ENCODE measurements around the gene CLC.

CLC gene

GRCh38 chr19:39705578-39706188, 32.1 kb downstream of the CLC start:
- TF ChIP-seq TAF1 (IDR thresholded peaks at IDR 0.05; ENCODE audit: borderline replicate concordance, insufficient read depth, low read length) (no peak), SIN3A (IDR thresholded peaks at IDR 0.05; ENCODE audit: borderline replicate concordance, insufficient read depth, low read length) (no peak), FOXP2 (optimal IDR thresholded peaks at IDR 0.05; ENCODE audit: borderline replicate concordance, extremely low read depth, extremely low read length, insufficient read depth) (no peak), REST (IDR thresholded peaks at IDR 0.05; ENCODE audit: insufficient read depth in 1 of 2, low read depth in 2 of 2, low read length in 2 of 2) (no peak), POLR2AphosphoS5 (IDR thresholded peaks at IDR 0.05; ENCODE audit: low read depth, low read length) (no peak)

- TF ChIP-seq SIN3A (IDR thresholded peaks at IDR 0.05; ENCODE audit: borderline replicate concordance, insufficient read depth, low read length) = no peak
- TF ChIP-seq TAF1 (IDR thresholded peaks at IDR 0.05; ENCODE audit: borderline replicate concordance, insufficient read depth, low read length) = no peak
- no peak for TF ChIP-seq POLR2AphosphoS5 (IDR thresholded peaks at IDR 0.05; ENCODE audit: low read depth, low read length)
- TF ChIP-seq FOXP2 (optimal IDR thresholded peaks at IDR 0.05; ENCODE audit: borderline replicate concordance, extremely low read depth, extremely low read length, insufficient read depth) = no peak
- TF ChIP-seq REST (IDR thresholded peaks at IDR 0.05; ENCODE audit: insufficient read depth in 1 of 2, low read depth in 2 of 2, low read length in 2 of 2) = no peak
Observed at GRCh38 chr19:39704181-39705044, 33.4 kb downstream of the CLC start, which contains the start of gene LGALS14. TSS of gene LGALS14 (plus strand) at chr19:39704481. CDS start at chr19:39704529, 48 bp downstream.

- TF ChIP-seq REST (IDR thresholded peaks at IDR 0.05; ENCODE audit: insufficient read depth in 1 of 2, low read depth in 2 of 2, low read length in 2 of 2) (no peak), SIN3A (IDR thresholded peaks at IDR 0.05; ENCODE audit: borderline replicate concordance, insufficient read depth, low read length) (no peak), POLR2AphosphoS5 (IDR thresholded peaks at IDR 0.05; ENCODE audit: low read depth, low read length) (no peak), FOXP2 (optimal IDR thresholded peaks at IDR 0.05; ENCODE audit: borderline replicate concordance, extremely low read depth, extremely low read length, insufficient read depth) (no peak), TAF1 (IDR thresholded peaks at IDR 0.05; ENCODE audit: borderline replicate concordance, insufficient read depth, low read length) (no peak)
Observed at GRCh38 chr19:39701291-39701690, 36.5 kb downstream of the CLC start.

GRCh38 chr19:39698535-39698934, 39.3 kb downstream of the CLC start:
- TF ChIP-seq SIN3A (IDR thresholded peaks at IDR 0.05; ENCODE audit: borderline replicate concordance, insufficient read depth, low read length) = no peak

GRCh38 chr19:39696387-39696786, 41.4 kb downstream of the CLC start:
- no peak for TF ChIP-seq REST (IDR thresholded peaks at IDR 0.05; ENCODE audit: insufficient read depth in 1 of 2, low read depth in 2 of 2, low read length in 2 of 2)
- TF ChIP-seq TAF1 (IDR thresholded peaks at IDR 0.05; ENCODE audit: borderline replicate concordance, insufficient read depth, low read length) = no peak
